WERI-Rb-1 (cell line): ENCODE results near the gene OGDH.
"Not testable (repeated sequence)": the region's sequence is repeated elsewhere in the genome, so short reads cannot be mapped to it uniquely, and the experiment has no call there.

Experiments used
- DNase-seq: peaks from one replicate; pipeline ENCODE4 v3.0.0-alpha.2; 2020
- H3K27ac ChIP-seq: fragments of 250-450 bp; sonication (Bioruptor Pico); 2 replicates; pipeline ENCODE4 v1.5.1; 2020; ENCODE audit warnings: mild to moderate bottlenecking, moderate library complexity
- H3K27me3 ChIP-seq: fragments of 250-450 bp; sonication (Bioruptor Pico); 2 replicates; pipeline ENCODE4 v1.5.1; 2021; ENCODE audit warnings: mild to moderate bottlenecking, low read depth, moderate library complexity; ENCODE audit not compliant: insufficient read depth, severe bottlenecking
- H3K36me3 ChIP-seq: fragments of 250-450 bp; sonication (Bioruptor Pico); 2 replicates; pipeline ENCODE4 v1.5.1; 2020; ENCODE audit warnings: mild to moderate bottlenecking, moderate library complexity
- H3K4me3 ChIP-seq: 2 replicates; pipeline ENCODE4 v1.5.1; 2011; ENCODE audit warnings: low read depth, mild to moderate bottlenecking, control low read depth, low read length
- H3K9me3 ChIP-seq: fragments of 250-450 bp; sonication (Bioruptor Pico); 2 replicates; pipeline ENCODE4 v1.5.1; 2021; ENCODE audit warnings: mild to moderate bottlenecking, moderate library complexity; ENCODE audit not compliant: severe bottlenecking
- TF ChIP-seq, protein P1 (sequence below): IDR thresholded peaks from 2 replicates; pipeline ENCODE4 v1.5.1; 2011; ENCODE audit warnings: low read depth, mild to moderate bottlenecking, control low read depth, inconsistent platforms, low read length

Gene OGDH

DNA sequence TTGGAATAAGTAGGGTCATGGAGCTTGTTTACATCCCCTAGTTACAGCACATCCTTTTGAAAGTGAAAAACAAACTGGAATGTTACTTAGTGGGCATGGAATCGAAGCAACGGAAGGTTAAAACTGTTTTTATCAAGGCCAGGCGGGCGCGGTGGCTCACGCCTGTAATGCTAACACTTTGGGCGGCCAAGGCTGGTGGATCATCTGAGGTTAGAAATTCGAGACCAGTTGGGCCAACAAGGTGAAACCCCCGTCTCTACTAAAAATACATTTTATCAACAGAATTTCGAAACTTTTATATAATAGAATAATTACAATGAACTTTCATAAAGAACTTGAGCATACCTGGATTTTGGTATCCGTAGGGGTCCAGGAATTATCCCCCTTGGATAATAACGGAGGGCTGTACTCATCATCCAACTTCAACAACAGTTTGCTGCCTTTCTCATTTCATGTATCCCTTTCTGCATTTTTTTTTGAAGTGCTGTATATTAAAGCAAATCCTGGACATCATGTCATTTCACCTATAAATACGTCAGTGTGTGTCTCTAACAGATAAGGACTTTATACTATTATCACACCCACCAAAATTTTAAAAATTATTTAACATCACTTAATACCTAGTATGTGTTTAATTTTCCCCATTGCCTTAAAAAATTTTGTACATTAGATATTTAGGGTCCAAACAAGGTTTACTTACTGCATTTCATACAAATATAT lies 23.1 kb upstream of the OGDH start:
- Histone ChIP-seq H3K27ac (no peak overlapping the region; the same call in 1 of the 2 replicates), H3K36me3 (peaks cover 34% of the 10 kb centered on the region), H3K9me3 (no peaks in the 10 kb centered on the region), H3K4me3 (peak overlapping the region; percentile 90; the same call in 1 of the 2 replicates), H3K27me3 (no peaks in the 10 kb centered on the region)
- TF ChIP-seq, protein P1, sequence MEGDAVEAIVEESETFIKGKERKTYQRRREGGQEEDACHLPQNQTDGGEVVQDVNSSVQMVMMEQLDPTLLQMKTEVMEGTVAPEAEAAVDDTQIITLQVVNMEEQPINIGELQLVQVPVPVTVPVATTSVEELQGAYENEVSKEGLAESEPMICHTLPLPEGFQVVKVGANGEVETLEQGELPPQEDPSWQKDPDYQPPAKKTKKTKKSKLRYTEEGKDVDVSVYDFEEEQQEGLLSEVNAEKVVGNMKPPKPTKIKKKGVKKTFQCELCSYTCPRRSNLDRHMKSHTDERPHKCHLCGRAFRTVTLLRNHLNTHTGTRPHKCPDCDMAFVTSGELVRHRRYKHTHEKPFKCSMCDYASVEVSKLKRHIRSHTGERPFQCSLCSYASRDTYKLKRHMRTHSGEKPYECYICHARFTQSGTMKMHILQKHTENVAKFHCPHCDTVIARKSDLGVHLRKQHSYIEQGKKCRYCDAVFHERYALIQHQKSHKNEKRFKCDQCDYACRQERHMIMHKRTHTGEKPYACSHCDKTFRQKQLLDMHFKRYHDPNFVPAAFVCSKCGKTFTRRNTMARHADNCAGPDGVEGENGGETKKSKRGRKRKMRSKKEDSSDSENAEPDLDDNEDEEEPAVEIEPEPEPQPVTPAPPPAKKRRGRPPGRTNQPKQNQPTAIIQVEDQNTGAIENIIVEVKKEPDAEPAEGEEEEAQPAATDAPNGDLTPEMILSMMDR: no peak
- DNase-seq: no peak

DNA sequence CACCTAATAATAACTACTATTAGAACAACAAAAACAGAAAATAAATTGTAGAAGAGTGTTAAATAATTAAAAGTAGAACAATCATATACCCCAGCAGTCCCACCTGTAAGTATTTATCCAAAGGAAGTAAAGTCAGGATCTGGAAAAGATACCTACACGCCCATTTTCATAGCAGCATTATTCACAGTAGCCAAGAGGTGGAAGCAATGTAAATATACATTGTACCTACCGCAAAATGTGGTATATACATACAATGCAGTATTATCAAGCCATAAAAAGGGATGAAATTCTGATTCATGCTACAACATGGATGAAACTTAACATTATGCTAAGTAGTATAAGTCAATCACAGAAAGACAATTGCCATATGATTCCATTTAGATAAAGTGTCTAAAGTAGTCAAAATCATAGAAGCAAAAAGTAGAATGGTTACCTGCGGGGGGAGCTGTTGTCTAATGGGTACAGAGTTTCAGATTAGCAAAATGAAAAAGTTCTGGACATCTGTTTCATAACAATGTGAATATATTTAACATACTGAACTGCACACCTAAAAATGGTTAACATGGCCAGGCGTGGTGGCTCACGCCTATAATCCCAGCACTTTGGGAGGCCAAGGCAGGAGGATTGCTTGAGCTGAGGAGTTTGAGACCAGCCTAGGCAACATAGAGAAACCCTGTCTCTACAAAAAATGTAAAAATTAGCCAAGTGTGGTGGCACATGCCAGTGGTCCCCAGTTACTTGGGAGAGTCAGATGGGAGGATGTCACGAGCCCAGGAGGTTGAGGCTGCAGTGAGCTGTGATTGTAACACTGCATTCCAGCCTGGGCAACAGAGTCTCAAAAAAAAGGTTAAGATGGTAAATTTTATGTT lies 18.4 kb upstream of the OGDH start:
- Histone ChIP-seq H3K27me3 (no peaks in the 10 kb centered on the region), H3K36me3 (no peaks in the 10 kb centered on the region)
- TF ChIP-seq, protein P1: peak; percentile 33; the same call in 1 of the 2 replicates

DNA sequence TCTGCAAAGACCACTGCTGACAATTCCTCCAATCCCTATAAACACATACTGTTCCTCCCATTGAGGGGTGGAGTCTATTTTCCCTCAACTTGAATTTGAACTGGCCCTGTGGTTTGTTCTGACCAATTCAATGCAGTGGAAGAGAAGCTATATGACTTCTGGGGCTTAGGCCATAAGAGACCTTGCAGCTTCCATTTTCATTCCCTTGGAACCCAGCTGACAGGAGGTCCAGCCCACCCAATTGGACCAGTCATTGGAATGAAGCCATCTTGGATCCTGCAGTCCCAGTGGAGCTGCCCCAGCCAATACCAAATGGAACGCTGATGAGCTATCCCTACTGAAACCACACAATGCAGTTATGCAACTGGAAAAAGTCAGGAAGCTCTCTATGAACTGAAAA lies 15.5 kb upstream of the OGDH start:
- Histone ChIP-seq H3K27me3 (no peaks in the 10 kb centered on the region), H3K4me3 (no peak overlapping the region), H3K27ac (no peak overlapping the region), H3K9me3 (no peaks in the 10 kb centered on the region), H3K36me3 (no peaks in the 10 kb centered on the region)
- TF ChIP-seq, protein P1: no peak
- DNase-seq: no peak

More for the DNA sequence above, 18.4 kb upstream of the OGDH start:
- DNase-seq: peak; percentile 36
- Histone ChIP-seq H3K9me3 (no peaks in the 10 kb centered on the region), H3K27ac (no peak overlapping the region), H3K4me3 (no peak overlapping the region)

DNA sequence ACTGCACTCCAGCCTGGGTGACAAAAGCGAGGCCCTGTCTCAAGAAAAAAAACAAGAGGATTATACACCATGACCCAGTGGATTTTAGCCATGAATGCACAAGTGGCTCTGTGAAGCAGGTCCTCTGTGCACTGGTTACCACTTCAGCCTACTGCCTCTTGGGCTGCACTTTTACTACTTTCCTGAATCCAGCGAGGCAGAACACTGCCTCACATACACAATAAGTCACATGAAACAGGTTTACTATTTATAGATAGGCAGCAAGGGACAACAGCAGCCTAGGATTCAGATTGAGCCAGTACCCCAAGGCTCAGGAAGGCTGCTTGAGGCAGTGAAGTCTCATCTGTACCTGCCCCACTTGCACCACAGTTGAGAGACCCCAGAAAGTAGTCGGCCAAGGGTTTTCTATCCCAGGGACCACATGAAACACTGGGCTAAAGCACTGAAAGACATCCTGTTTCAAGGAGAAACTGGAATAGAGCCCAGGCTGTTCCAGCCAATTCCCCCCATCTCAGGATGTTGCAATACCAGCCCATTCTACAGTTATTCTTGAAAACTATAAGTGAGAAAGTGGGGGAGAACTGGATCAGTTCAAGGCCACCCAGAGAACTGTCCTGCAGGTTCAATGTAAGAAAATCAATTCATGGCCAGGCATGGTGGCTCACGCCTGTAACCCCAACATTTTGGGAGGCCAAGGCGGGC lies 10.3 kb upstream of the OGDH start:
- H3K4me3 ChIP-seq: no peak overlapping the region
- H3K27me3 ChIP-seq: no peaks in the 10 kb centered on the region
- DNase-seq: no peak
- H3K36me3 ChIP-seq: no peaks in the 10 kb centered on the region
- H3K9me3 ChIP-seq: no peaks in the 10 kb centered on the region
- H3K27ac ChIP-seq: peak overlapping the region; percentile 3; the same call in 1 of the 2 replicates
- TF ChIP-seq, protein P1: no peak

GRCh38 chr7:44597181-44597580 lies 9.2 kb upstream of the OGDH start:
- not testable (repeated sequence) for H3K36me3 ChIP-seq, H3K27me3 ChIP-seq, H3K27ac ChIP-seq, DNase-seq, H3K9me3 ChIP-seq, H3K4me3 ChIP-seq

DNA sequence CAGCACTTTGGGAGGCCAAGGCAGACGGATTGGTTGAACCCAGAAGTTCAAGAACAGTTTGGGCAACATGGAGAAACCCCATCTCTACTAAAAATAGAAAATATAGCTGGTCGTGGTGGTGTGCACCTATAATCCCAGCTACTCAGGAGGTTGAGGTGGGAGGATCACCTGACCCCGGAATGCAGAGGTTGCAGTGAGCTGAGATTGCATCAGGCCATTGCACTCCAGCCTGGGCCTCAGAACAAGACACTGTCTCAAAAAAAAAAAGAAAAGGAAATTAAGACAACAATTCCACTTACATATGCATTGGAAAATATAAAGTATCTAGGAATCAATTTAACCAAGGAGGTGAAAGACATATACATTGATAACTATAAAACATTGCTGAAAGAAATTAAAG lies 7.2 kb upstream of the OGDH start:
- no peak overlapping the region for H3K4me3 ChIP-seq
- TF ChIP-seq, protein P1: no peak
- H3K9me3 ChIP-seq: no peaks in the 10 kb centered on the region
- H3K27ac ChIP-seq: no peak overlapping the region
- no peak for DNase-seq
- no peaks in the 10 kb centered on the region for H3K27me3 ChIP-seq
- no peaks in the 10 kb centered on the region for H3K36me3 ChIP-seq
